Muscle of arm (tissue), 14 donors: Measurements from ENCODE around the gene SLC15A1. TPM values are rescaled to one million over a fixed set of nuclear protein-coding genes. Genes with fewer than 3 reads are reported as not detected.

Experiments
- DNase-seq: peaks from one replicate; pipeline ENCODE4 v3.0.0-alpha.2; 2013
- long read RNA-seq, 11 donors: transcript quantifications; one replicate each; lab custom pipeline, GENCODE V29; 2026
- polyA plus RNA-seq, 12 donors: library from polyadenylated mRNA; unstranded; fragments of 120-200 nt; gene quantifications; one replicate each; pipeline ENCODE4 v1.2.1, GENCODE V29; 2013; ENCODE audit not compliant: insufficient read length in 12 of 12

SLC15A1 gene
- polyA plus RNA-seq: 10 to 100 TPM in 1 of 12 donors, 1 to 10 TPM in 1, under 1 TPM in 7, not detected in 3; 0.05 to 31.5 (median 0.16) TPM
- long read RNA-seq, donor 1, transcript SLC15A1-202 (23 exons, 3,106 nt): major isoform, 10 of 48 reads
- long read RNA-seq, donor 1, partial matches to known transcripts: 31 of 48 reads
- long read RNA-seq, donor 1, other reads (novel, unspliced or antisense): 6 of 48 reads
- long read RNA-seq, donor 2: 0 reads
- long read RNA-seq, donor 3: 0 reads
- long read RNA-seq, donor 4: 0 reads
- long read RNA-seq, donor 5: 0 reads
- long read RNA-seq, donor 6: 0 reads
- long read RNA-seq, donor 7: 0 reads
- long read RNA-seq, donor 8: 0 reads
- long read RNA-seq, donor 9: 0 reads
- long read RNA-seq, donor 10: 0 reads
- long read RNA-seq, donor 11: 0 reads

GRCh38 chr13:98752467-98753290 lies at the start of gene SLC15A1:
Gene SLC15A1, minus strand, starts transcription at chr13:98752672. Its CDS starts 74 bp downstream, at chr13:98752598.
- no peak for DNase-seq

DNA sequence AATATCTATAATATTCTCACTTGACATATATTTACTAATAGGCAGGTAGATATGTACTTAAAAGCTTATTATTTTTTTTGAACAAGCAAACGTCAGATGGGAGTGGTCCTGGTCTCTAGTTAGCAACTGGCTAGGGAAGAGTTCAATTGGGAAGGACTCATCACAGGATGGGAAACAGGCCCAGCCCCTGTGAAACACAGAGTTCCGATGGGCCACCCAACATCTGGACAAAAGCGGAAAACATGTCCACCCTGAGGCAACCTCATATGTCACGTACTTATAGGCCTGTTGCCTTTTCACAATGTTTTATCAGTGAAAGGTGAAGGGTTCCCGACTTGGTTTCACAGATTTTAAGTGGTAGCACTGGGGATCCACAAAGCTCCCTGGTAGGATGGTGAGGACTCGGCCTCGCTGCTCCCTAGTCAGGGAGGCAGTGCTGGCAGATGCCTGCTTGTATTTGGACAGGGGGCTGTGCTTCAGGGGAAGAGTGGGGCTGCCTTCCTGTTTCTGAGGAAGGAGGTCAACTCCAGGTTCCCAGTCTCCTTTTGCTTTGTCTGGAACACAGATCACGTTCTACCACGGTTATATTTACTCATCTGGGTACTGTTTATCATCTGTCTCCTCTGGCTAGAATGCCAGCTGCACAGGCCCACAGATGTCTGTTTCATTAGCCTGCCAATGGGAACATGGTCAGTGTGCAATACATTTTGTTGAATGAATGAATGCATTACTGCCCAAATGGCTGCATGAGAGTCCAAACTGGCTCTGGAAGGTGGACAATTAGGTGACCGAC lies 49.4 kb upstream of the SLC15A1 start:
- DNase-seq: no peak

DNA sequence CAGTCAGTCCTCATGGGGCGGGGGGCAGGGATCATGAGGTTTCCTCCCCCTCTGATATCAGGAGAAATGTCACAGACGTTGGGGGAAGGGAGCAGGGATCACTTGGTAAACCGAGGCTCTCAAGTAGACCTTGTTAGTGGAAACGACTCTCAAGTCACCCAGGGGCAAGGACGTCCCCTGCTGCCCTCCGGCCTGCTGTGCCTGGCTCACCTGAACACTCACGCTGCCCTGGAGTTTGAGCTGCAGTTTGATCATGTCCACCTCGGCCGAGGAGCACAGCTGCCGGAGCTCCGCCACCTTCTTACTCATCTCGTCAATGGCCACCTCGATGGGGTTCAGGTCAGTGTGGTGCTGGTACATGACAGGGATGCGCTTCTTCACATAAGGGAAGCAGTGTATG lies 47.6 kb upstream of the SLC15A1 start:
- DNase-seq: no peak

- peak; percentile 60 for DNase-seq
Measured at GRCh38 chr13:98798849-98799645, 46.6 kb upstream of the SLC15A1 start.

DNA sequence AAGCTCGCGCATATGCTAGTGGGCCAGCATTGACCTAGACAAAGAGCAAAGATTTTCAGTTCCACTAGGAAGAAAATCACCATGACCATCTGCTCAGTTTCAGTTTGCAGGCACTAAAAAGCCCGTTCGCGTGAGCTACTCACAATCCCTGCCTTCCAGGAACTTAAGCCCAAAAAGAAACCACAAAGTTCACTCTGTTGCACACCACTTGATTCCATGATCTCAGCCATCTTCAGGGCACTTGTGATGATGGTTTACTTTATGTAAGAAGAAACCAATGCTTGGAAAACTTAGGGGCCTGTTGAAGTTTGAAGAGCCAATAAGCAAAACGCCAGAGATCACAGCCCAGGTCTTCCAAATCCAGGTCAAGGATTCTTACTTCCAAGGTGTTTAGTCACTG lies 45.0 kb upstream of the SLC15A1 start:
- DNase-seq: no peak

GRCh38 chr13:98796798-98797197 lies 44.3 kb upstream of the SLC15A1 start:
- no peak for DNase-seq

GRCh38 chr13:98796191-98796590 lies 43.7 kb upstream of the SLC15A1 start:
- no peak for DNase-seq

DNA sequence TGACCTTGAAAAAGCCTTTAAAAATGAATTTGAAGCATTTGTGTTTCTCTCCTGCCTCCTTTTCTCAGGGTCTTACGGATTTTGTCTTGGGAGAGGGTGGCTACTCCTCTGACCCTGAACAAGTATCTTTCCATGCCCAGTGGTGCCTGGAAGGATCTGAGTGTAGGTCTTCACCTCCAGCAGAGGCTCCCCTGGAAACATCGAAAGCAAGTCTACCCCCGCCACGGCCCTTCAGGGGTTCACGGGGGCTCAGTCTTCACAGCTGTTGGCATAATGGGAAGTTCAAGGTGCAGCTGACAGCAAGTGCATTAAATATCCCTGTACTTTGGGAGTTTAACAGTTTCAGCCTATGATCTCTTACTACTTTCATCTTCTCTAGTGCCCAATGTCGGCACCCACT lies 42.7 kb upstream of the SLC15A1 start:
- no peak for DNase-seq

- DNase-seq: no peak
Measured at GRCh38 chr13:98794498-98794897, 42.0 kb upstream of the SLC15A1 start.

DNA sequence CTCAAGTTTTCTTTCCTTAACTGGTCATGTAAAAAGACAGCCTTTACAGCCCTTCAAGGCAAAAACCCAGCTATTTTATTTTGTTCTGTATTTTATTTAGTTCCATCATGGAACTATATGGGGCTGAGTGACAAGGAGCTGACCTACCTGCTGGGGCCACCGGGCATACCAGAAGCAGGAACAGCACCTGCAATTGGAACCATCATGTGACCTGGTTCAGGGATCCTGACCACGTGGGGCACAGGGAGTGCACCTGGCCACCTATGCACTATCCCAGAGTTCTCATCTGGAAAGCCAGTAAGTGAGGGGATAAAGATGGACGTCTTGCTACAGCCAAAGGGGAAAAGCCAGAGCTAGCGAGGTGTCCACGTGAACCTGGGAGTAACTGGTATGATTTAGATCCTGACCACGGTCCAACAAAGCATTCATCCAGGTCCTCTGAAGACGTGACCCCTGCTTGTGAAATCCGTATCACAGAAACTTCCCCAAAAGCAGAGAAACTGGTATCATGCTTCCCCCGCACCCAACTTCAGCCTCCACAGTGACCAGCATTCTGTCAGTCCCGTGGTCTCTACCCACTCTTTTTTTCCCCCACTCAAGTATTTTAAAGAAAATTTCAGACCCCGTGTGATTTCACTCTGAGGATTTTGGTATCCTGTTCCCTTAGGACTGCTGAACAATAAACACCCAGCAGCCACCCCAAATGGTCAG lies 40.5 kb upstream of the SLC15A1 start:
- no peak for DNase-seq

GRCh38 chr13:98792321-98792720 lies 39.8 kb upstream of the SLC15A1 start:
- no peak for DNase-seq

GRCh38 chr13:98791611-98792010 lies 39.1 kb upstream of the SLC15A1 start:
- no peak for DNase-seq

DNA sequence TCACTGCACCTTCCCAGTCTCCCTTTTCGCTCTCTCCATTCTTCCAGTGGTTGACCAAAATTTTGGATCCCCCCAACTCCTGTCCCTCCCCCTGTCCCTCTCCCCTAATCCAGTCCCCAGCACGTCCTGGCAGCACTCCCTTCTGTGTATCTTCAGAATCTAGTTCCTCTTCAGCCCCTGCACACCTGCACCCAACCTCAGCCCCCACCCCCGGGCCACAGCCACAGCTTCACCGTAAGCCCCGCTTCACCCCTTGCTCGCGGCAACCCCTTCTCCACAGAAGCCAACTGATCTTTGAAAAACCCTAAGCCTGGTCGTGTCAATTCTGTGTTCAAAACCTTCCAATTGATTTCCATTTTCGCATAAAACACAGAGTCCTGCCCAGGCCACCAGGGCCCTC lies 35.5 kb upstream of the SLC15A1 start:
- DNase-seq: no peak

- DNase-seq: no peak
Measured at GRCh38 chr13:98787173-98787572, 34.7 kb upstream of the SLC15A1 start.

DNA sequence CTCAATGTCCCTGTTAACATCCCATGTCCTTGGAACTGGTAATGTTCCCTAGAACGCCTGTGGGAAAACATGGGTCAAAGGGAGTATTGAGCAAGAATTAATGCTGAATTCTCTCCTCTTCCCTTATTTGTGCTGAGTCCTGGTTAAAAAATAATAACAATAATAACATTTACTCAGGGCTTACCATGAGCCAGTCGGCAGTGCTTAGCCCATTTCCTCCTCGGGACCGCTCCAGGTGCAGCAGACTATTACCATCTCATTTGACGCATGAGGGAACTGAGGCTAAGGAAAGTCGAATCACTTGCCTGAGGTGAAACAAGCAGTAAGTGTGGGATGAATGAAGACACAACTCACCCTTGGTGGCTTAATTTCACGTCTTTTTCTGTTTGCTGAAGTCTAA lies 33.6 kb upstream of the SLC15A1 start:
- no peak for DNase-seq

DNA sequence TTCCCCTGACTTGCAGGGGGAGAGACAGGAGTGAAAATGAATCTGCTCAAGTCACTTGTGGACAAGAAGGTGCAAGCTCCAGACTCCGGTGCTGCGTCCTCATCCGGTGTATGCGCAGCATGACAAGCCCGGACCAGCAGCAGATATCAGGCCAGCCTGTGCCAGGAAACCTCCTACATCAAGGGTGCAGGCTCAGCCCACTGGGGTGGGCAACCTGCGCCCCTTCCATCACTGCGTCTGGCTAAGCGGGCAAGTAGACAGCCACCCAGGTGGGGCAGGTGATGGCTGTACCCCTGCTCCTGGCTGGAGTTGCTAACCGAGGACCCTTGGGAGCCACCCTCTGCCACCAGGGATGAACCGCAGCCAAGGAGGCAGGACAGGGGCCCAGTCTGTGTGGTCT lies 32.9 kb upstream of the SLC15A1 start:
- DNase-seq: no peak

GRCh38 chr13:98784666-98785065 lies 32.2 kb upstream of the SLC15A1 start:
- DNase-seq: no peak

GRCh38 chr13:98783856-98784478 lies 31.5 kb upstream of the SLC15A1 start:
- no peak for DNase-seq

- no peak for DNase-seq
Measured at GRCh38 chr13:98782654-98783053, 30.2 kb upstream of the SLC15A1 start.

GRCh38 chr13:98781905-98782304 lies 29.4 kb upstream of the SLC15A1 start:
- no peak for DNase-seq
